K562 (cell line): Measurements from ENCODE around the gene TGFBR2.

Experiments used
- BHLHE40 ChIP-seq: IDR thresholded peaks from 2 replicates; pipeline ENCODE4 v1.6.1; 2011; ENCODE audit warnings: low read length, improper control_type of control experiment
- OTX1 ChIP-seq: fragments of 450-650 bp; formaldehyde crosslinking; IDR thresholded peaks from 2 replicates; pipeline ENCODE4 v1.4.0; 2022; ENCODE audit warnings: mild to moderate bottlenecking
- POLR2A ChIP-seq: fragments of 450-650 bp; conservative IDR thresholded peaks from 2 replicates; pipeline ENCODE4 v1.6.1; 2016
- SIX5 ChIP-seq, 2 experiments: IDR thresholded peaks; 2 replicates each; pipeline ENCODE4 v1.6.1; 2011; ENCODE audit warnings: low read length in 2 of 2, borderline replicate concordance in 1 of 2, low read depth in 1 of 2, mild to moderate bottlenecking in 1 of 2, moderate library complexity in 1 of 2; ENCODE audit not compliant: insufficient read depth in 1 of 2
- SMAD1 ChIP-seq: fragments of 150-350 bp; IDR thresholded peaks from 2 replicates; pipeline ENCODE4 v1.6.1; 2014; ENCODE audit warnings: low read length, low read depth; ENCODE audit not compliant: partially characterized antibody
- TF ChIP-seq, protein P1 (sequence below): sonication (generic); IDR thresholded peaks from 2 replicates; pipeline ENCODE4 v1.6.1; 2016
- TF ChIP-seq, protein P2 (sequence below), 3 experiments: IDR thresholded peaks in 2 of 3; conservative IDR thresholded peaks in 1 of 3; 2 replicates each; pipeline ENCODE4 v1.5.1; 2011 to 2012; ENCODE audit warnings: low read length in 3 of 3, mild to moderate bottlenecking in 3 of 3, control low read depth in 2 of 3, improper control_type of control experiment in 1 of 3, inconsistent platforms in 1 of 3, low read depth in 1 of 3, mixed read lengths in 1 of 3, moderate library complexity in 1 of 3; ENCODE audit not compliant: insufficient read depth in 2 of 3
- TF ChIP-seq, protein P3 (sequence below): fragments of 450-650 bp; IDR thresholded peaks from 2 replicates; pipeline ENCODE4 v1.6.1; 2016; ENCODE audit warnings: mild to moderate bottlenecking

- TF ChIP-seq OTX1 (CRISPR knock-in tag) (no peak), BHLHE40 (no peak), SIX5 (IDR thresholded peaks at IDR 0.05; ENCODE audit: borderline replicate concordance in 1 of 2, insufficient read depth in 1 of 2, low read depth in 1 of 2, low read length in 2 of 2) (no peak), POLR2A (no peak), SMAD1 (no peak)
- TF ChIP-seq, protein P1, sequence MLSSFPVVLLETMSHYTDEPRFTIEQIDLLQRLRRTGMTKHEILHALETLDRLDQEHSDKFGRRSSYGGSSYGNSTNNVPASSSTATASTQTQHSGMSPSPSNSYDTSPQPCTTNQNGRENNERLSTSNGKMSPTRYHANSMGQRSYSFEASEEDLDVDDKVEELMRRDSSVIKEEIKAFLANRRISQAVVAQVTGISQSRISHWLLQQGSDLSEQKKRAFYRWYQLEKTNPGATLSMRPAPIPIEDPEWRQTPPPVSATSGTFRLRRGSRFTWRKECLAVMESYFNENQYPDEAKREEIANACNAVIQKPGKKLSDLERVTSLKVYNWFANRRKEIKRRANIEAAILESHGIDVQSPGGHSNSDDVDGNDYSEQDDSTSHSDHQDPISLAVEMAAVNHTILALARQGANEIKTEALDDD = no peak
- TF ChIP-seq, protein P2, sequence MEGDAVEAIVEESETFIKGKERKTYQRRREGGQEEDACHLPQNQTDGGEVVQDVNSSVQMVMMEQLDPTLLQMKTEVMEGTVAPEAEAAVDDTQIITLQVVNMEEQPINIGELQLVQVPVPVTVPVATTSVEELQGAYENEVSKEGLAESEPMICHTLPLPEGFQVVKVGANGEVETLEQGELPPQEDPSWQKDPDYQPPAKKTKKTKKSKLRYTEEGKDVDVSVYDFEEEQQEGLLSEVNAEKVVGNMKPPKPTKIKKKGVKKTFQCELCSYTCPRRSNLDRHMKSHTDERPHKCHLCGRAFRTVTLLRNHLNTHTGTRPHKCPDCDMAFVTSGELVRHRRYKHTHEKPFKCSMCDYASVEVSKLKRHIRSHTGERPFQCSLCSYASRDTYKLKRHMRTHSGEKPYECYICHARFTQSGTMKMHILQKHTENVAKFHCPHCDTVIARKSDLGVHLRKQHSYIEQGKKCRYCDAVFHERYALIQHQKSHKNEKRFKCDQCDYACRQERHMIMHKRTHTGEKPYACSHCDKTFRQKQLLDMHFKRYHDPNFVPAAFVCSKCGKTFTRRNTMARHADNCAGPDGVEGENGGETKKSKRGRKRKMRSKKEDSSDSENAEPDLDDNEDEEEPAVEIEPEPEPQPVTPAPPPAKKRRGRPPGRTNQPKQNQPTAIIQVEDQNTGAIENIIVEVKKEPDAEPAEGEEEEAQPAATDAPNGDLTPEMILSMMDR (IDR thresholded peaks at IDR 0.05 in 2 of 3, conservative IDR thresholded peaks at IDR 0.05 in 1 of 3; ENCODE audit: insufficient read depth in 2 of 3, low read depth in 1 of 3, low read length in 3 of 3) = no peak
- TF ChIP-seq, protein P3, sequence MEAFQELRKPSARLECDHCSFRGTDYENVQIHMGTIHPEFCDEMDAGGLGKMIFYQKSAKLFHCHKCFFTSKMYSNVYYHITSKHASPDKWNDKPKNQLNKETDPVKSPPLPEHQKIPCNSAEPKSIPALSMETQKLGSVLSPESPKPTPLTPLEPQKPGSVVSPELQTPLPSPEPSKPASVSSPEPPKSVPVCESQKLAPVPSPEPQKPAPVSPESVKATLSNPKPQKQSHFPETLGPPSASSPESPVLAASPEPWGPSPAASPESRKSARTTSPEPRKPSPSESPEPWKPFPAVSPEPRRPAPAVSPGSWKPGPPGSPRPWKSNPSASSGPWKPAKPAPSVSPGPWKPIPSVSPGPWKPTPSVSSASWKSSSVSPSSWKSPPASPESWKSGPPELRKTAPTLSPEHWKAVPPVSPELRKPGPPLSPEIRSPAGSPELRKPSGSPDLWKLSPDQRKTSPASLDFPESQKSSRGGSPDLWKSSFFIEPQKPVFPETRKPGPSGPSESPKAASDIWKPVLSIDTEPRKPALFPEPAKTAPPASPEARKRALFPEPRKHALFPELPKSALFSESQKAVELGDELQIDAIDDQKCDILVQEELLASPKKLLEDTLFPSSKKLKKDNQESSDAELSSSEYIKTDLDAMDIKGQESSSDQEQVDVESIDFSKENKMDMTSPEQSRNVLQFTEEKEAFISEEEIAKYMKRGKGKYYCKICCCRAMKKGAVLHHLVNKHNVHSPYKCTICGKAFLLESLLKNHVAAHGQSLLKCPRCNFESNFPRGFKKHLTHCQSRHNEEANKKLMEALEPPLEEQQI = no peak
These were observed 78.9 kb downstream of the TGFBR2 start for GRCh38 chr3:30685267-30685667.
